CMK (cell line): ENCODE results near the gene SRBD1.

Source experiments
- DNase-seq: peaks from one replicate; pipeline ENCODE4 v3.0.0-alpha.2; 2010; ENCODE audit warnings: low read depth

The SRBD1 gene

DNA sequence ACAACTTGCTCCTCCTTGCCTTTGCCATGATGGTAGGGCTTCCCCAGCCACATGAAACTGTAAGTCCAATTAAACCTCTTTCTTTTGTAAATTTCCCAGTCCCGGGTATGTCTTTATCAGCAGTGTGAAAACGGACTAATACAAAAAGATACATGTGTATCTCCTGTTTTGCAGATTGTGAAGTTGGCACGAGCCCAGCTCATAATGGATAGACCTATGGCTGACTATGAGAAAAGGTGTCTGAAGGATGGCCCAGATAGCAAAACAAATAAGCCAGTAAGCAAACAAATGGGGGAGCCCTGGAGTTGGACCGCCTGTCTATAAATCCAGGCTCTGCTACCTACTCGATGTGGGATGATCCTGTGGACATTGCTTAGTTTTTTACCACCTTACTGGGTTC is 24.9 kb upstream of the SRBD1 start:
- no peak for DNase-seq

DNA sequence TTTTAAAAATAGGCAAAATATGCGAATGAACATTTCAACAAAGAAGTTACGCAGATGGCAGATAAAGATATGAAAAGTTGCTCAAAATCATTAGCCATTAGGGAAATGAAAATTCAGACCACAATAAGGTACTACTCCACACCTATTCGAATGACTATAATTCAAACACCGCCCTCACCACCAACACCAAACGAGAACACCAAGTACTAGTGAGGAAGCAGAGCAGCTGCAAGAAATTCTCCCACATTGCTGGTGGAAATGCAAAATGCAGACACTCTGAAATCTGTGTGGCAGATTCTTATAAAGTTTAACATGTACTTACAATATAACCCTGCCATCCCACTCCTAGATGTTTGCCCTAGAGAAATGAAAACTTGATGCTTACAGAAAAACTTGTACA is 23.2 kb upstream of the SRBD1 start:
- no peak for DNase-seq

DNA sequence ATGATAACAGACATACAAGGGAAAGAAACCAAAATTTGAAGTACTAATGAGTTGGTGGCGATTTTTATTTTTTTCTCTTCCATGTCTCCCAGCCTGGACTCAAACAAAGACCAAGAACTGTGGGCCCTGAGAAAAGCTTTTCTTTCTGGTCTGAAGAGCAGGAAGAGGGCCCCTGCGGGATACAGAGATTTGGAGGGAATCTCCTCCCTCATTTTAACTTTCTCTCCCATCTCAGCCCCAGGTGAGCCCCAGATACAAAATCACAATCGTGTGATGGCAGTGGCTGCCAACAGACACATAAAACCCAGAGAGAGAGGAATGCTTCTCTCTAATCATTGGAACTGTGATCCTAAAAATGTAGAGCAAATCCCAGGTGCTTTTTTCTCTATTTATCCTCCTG is 20.9 kb upstream of the SRBD1 start:
- DNase-seq = no peak

DNA sequence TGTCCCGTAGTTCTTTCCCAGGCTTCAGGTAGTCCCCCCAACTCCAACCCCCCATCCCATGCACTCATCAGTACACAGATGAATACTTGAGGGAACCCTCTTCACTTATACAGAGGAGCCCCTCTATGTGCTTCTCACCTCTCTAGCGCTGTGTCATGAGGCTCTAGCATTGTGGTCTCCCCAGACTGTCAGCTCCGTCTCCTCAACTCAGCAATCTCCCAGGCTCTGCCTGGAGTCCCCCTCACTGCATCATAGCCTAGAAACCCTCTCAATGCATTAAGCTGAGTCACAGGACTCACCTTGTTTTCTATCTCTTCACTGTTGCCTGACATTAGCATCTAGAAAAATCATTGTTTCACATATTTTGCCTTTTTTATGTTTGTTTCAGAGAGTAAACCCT is 20.3 kb upstream of the SRBD1 start:
- no peak for DNase-seq

DNA sequence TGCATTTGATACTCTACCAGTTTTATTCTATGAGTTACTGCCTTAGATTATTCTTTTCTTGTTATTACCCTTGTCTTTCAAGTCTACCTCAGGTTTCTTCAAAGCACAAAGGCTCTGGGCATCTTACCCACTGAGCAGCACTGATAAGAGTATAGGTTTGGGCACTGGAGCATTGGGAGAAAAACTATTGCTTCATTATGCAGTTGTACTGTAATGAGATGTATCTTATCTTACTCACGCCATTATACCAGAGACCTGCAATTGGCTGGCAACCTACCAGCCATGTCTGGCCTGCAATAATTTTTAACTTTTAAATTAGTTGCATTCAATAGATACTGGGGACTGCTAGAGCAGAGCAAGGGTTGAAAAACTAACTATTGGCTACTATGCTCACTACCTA is 18.9 kb upstream of the SRBD1 start:
- no peak for DNase-seq

DNA sequence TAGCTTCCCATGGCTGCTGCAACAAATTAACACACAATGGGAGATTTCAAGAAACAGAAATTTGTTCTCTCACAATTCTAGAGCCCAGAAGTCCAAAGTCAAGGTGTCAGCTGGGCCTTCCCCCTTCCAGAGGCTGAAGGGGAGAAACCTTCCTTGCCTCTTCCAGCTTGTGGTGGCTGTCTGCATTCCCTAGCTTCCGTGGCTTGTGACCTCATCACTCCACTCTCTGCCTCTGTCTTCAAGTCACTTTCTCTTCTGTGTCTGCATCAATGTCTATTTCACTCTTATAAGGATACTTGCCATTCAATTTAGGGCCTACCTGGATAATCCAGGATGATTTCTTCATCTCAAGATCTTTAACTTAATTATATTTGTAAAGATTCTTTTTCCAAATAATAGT is 16.8 kb upstream of the SRBD1 start:
- DNase-seq = no peak

DNA sequence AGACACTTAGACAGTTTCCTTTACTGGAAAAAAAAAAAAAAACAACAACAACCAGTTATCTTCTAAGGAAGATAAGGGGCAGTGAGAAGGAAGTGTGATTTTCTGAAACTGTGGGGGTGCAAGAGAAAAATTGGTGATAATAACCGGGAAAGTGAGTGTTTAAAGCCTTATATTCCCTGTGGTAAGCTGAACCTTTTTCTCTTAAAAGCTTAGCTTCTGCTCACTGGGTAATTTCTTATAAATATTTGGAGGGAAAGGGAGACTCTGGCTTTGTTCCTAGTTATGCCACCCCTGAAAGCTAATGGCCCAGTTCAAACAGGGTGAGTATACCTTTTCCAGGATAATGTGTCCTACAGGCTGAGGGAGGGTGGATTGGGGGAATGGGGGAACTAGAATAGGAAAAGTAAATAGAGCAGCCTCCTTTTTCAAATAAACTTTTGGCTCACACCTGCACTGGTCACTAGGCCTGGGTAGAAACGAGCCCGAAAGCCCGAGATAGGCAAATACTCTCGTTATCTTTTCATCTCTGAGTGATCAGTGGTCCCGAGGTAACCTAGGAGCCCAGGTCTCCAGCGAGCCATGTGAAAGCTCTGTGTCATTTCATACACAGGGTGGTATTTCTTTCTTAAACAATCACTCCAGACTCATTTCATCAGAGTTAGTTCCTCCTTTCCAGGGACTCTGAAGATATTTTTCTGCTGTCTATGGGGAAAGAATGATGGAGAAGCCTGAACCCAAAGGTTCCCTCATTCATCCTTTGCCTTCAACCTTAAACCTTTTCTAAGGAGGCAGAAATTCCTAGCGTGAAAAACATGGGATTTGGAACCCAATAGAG is 15.5 kb upstream of the SRBD1 start:
- no peak for DNase-seq

DNA sequence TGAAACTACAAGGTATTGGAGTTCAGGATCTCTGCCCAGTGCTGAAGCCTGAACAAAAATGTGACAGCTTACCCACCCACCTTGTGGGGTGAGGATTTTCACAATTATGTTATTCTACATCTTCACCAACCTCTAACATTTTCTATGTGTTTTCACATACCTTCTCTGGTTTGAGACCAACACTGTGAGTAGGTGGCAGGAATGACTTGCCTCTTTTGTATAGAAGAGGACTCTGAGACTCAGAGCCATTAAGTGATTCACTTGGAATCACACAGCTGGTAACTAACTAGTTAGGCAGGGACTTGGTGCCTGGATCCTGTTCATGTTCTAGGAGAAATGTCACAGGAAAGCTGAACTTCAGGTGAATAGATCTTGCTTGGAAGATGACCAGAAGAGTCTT is 14.8 kb upstream of the SRBD1 start:
- DNase-seq = no peak

DNA sequence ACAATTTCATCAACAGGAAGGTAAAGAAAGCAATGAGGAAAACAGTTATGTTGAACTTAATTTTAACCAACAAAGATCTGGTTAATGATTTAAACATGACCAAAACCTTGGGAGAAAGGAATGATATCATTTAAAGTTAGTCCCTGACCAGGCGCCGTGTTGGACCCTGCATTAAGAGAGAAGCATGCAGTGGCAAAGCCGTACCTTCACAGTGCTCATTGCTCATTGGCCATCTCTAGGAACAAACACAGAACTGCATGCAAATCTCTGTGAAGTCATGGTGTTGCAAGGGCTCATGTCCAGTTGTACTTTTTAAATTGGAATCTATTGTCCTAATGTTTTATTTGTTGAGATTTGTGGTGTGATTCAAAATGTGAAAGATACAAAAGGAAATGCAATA is 12.0 kb upstream of the SRBD1 start:
- no peak for DNase-seq

DNA sequence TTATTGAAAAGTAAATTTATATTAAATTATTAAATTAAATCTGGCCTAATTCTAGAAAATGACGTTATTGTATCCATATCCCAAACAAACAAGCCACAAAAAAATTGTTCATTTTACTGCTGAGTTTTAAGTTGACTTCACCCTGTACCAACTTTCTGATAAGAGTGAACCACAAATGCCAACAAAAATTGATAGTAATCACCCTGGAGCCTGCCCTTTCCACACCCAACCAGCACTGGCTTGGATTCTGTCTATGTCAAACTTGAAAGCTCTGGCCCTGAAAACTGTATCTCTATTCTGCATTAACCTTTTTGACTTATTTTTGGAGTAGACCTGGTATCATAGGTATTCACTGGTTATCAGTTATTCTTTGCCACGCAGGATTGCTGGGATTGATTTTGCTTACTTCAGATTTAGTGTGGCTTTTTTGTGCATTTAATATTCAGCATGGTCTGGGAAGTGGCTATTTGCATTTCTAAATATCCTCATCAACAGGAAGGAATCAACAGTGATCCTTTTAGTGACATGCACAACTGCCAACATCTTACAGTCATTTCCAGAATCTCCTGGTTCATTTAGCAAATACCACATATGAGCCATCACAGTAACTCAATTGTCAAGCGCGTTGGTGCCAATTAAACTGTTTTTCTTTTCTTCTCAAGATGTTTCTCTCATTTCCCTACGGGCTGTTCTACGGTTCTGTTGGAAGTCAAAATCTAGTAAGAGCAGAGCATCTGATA is 11.4 kb upstream of the SRBD1 start:
- DNase-seq = no peak

DNA sequence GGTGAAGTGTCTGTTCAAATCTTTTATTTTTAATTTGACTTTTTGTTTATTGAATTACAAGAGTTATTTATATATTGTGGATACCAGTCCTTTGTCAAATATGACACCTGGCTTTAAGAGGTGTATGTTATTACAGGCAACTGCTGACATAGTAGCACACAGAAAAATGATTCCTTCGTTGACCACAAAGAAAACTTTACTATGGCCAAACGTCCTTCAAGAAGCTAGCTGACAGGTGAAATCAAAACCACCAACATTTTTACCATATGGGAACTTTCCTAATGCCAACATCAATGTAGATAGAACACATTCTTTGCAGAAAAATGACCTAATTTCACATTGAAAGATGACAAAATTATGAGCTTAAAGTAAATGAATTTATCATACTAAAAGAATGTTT is 6.4 kb upstream of the SRBD1 start:
- no peak for DNase-seq

DNA sequence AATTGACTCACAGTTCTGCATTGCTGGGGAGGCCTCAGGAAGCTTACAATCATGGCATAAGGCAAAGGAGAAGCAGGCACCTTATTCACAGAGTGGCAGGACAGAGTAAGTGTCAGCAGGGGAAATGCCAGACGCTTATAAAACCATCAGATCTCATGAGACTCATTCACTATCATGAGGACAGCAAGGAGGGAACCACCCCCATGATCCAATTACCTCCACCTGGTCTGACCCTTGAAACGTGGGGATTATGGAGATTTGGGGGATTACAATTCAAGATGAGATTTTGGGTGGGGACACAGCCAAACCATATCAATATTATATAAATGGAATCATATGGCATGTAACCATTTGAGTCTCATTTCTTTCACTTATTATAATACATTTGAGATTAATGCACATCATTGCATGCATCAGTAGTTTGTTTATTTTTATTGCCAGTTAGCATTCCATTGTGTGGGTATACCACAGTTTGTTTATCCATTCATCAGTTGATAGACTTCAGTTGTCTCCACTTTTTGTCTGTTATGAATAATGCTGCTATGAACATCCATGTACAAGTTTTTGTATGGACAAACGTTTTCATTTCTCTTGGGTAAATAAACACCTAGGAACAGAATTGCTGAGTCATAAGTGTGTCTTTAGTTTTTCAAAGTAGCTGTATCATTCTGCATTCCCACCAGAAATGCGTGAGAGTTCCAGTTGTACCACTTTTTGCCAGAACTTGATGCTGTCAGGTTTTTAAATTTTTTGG is 5.8 kb upstream of the SRBD1 start:
- DNase-seq = no peak

DNA sequence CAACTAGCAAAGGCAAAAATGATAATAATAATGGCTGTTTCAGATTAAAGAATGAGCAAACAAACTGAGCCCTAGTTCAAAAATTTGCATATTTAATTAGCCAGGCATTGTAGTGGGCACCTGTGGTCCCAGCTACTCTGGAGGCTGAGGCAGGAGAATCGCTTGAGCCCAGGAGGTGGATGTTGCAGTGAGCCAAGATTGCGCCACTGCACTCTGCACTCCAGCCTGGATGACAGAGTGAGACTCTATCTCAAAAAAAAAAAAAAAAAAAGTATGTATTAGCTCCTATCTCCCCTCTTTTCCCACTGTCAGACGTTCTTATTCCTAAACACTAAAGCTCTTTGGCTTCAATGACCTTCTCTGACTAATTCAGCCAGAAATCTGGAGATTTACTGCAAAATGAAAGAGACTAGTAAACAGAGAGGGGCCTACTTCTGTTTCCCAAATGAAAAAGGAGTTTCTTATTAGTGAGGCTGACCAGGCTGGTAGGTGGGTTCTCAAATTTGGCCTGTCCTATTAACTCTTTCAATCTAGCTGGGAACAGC is 3.9 kb upstream of the SRBD1 start:
- no peak for DNase-seq

DNA sequence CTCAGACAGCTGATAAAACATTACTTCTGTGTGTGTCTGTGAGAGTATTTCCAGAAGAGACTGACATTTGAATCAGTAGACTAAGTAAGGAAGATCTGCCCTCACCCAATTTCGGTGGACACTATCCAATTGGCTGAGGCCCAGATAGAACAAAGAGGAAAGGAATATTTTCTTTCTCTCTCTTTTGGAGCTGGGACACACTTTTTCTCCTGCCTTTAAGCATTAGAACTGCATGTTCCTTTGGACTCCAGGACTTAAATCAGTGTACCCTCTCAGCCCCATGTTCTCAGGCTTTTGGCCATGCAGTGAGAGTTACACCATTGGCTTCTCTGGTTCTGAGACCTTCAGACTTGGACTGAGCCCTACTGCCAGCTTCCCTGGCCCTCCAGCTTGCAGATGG is 3.3 kb upstream of the SRBD1 start:
- DNase-seq = no peak

DNA sequence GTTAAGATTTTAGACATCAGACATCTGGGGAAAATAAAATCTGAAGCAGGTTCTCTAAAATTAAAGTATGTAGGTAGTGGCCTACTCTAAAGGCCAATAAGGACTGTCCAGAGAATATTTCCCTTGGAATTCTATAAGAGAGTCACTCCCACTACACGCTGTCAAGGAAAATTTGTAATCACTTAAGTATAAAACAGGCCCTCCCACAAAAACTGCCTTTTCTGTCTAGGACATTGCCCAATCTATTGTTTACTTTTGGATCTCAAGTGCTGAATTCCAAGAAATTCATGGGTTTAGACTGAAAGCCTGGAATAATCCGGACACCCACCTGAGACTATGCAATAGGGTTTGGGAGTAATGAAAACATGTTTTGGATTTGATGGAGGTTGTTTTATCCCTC is 1.7 kb upstream of the SRBD1 start:
- no peak for DNase-seq

DNA sequence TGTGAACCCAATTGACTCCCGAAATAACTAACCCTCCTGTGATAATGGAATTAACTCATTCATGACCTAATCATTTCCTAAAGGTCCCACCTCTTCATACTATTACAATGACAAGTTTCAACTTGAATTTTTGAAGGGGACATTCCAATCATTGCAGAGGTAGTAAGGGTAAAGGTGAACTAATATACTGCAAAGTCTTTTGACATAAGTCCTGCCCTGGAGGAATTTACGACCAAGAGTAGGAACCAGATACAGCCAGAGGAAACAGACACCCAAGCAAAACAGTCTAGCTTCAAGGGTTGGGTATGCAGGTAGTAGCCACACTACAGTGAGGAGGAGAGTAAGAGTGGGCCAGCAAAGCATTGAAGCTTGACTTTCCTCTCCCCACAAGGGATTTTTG is 1.2 kb upstream of the SRBD1 start:
- DNase-seq = no peak

DNA sequence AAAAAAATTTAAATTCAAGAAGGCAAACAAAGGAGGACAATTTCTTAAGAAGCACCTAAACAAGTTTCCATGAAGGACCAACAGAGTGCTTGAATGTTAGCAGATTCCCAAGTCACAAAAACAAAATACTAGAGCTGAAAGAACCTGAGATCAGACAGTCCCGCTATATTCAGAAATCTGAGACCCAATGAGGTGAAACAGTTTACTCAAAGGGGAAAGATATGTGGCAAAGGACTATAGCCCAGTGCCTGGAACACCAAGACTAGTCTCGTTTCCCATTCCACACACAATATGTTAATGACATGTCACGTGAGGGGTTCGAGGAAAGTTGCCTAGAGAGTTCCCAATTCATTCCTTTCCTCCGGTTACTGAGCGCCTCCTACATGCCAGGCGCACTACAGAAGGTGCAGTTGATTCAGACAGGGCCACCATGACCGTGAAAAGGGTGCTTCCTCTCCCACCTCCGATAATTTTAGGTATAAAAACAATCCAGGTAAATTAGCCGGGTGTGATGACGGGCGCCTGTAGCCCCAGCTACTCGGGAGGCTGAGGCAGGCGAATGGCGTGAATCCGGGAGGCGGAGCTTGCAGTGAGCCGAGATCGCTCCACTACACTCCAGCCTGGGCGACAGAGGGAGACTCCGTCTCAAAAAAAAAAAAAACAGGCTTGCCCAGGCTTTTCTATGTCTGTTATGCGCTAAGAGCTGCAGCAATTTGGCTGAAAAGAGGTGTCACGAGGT is 617 bp downstream of the SRBD1 start:
- peak; percentile 67 for DNase-seq

DNA sequence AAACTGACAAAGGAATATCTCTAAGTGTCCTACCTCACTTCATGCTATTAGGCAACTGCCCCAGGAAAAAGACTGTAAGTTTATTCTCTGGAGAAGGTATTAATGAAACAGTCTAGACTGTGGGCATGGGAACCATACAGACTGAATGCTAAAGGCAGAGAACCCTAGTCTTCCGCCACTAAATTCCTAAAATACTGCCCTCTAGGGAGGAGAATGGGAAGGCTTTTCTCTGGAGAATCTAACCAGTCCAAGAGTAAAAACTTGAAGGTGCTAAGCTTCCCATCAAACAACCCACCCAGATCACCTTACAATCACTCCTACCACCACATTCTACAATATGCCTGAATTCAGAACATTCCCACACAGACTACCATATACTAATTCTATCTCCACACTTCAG is 3.4 kb downstream of the SRBD1 start:
- no peak for DNase-seq

DNA sequence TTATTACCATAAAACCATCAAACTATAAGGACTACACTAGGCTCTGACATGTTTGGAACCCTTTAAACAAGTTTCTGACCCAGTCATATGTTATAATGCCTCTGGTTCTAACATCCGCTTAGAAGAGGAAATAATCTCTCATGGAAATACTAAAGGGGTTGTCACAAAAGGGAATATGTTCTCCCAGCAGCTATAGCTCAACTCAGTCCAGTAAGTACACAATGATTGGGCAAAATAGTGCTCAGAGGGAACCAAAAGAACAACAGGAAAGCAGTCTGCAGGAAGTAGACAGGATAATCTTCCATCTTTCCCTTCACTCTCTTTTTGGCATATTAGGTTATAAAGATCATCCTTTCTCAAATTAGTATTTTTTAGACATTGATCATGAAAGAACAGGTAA is 4.3 kb downstream of the SRBD1 start:
- no peak for DNase-seq

DNA sequence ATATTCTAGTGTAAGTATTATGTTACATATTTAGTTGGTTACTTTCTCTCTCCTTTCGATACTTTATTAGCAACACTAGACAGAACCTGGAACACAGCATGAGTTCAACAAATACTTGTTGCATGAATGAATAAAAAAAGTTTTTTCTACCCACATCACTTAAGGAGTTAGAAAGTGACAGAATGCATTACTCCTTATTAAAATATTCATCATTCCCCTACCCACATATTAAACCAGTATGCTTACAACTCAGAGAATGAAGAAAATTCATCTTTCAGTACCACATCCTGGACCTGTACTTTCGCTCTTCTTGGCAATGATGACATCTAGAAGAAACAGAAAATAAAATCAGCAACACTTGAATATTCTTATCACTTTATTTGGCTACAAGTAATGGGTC is 6.0 kb downstream of the SRBD1 start:
- no peak for DNase-seq

DNA sequence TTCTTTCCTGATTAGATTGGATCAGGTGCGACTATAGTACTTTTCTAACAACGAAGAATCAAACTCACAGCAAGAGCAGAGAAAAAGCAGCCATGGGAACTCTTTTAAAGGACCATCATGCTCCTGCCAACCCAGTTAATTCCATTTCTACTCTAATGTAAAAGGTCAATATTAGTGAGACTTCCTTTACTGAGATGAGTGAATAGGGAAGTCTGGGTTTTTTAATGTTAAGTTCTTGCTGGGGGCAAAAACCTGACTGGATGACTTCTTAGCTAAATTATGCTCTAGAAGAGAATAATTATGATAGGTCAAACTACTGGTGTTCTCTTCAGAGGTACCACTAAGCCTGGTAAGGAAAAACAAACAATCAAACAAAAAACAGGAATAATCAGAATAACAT is 8.4 kb downstream of the SRBD1 start:
- DNase-seq = no peak

DNA sequence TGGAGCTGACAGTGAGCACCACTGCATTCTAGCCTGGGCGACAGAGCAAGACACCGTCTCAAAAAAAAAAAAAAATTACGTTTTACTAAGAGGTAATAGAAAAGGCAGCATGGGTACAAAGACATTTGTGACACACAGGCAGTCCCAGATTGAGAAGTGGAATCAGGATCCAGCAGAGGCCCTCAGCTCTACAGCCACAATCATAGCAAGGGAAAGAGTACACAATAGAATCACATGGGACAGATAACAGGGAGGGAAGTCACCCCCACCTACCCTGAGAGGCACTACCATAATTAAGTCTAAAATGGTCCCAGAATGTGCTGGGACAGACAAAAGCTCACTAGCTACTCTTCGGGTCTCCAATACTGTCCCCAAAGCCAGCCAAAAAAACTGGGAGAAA is 12.5 kb downstream of the SRBD1 start:
- DNase-seq = no peak
